ENCODE data around the gene ARL15. TPM values are rescaled to one million over a fixed set of nuclear protein-coding genes. Genes with fewer than 3 reads are reported as not detected.

ARL15 gene
- total RNA-seq, 1 donor, result 22.0 TPM

DNA sequence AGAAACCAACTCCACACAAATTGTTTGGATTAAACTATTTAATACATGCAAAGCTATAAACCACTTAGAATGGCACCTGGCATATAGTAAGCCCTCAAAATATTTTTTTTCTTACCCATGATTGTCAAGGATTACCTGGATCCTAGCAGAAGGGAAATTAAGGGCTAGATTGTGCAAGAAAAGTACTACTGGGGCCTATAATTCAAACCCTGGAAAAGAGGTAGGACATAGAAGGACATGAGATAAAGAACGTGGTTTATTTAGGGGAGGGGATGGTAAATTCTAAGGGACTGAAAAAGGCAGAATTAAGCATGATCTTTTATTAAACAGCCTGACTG, 14.9 kb upstream of the ARL15 start:
- H3K4me3 ChIP-seq (ENCODE audit: low read depth, low read length), result no peak overlapping the region
- no peak for DNase-seq (ENCODE audit: low read depth)
- TF ChIP-seq, protein P1, sequence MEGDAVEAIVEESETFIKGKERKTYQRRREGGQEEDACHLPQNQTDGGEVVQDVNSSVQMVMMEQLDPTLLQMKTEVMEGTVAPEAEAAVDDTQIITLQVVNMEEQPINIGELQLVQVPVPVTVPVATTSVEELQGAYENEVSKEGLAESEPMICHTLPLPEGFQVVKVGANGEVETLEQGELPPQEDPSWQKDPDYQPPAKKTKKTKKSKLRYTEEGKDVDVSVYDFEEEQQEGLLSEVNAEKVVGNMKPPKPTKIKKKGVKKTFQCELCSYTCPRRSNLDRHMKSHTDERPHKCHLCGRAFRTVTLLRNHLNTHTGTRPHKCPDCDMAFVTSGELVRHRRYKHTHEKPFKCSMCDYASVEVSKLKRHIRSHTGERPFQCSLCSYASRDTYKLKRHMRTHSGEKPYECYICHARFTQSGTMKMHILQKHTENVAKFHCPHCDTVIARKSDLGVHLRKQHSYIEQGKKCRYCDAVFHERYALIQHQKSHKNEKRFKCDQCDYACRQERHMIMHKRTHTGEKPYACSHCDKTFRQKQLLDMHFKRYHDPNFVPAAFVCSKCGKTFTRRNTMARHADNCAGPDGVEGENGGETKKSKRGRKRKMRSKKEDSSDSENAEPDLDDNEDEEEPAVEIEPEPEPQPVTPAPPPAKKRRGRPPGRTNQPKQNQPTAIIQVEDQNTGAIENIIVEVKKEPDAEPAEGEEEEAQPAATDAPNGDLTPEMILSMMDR (IDR thresholded peaks at IDR 0.05; ENCODE audit: insufficient read depth, low read length), result no peak

DNA sequence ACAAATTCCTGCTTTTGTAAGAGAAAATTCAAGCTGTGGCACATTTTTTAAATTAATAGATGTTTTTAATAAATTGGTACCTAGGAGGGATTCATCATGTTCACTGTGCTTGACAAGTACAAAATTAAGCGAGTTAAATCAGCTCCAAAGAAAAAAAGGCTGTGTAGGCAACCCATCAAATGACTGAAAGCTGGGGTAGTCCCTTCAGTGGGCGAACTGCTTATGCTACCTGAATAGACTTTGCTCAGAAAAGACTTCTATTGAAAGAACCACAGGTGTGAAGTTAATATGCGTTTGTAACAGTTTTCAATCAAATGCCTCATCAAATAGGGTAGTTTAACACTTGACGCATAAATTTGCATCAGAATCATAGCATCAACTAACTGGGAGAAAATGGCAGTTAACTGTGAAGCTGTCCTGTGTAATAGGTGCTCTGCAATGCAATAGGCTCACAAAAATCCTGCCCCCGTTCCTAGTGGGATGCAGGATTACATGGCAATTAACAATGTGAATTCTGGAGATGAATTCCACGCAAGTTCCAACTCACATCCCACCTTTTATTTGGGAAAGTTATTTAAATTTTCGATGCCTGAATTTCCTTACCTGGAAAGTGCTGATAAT, 14.4 kb upstream of the ARL15 start:
- TF ChIP-seq, protein P1 (IDR thresholded peaks at IDR 0.05; ENCODE audit: insufficient read depth, low read length), result no peak
- DNase-seq (ENCODE audit: low read depth), result no peak
- H3K4me3 ChIP-seq (ENCODE audit: low read depth, low read length), result no peak overlapping the region

DNA sequence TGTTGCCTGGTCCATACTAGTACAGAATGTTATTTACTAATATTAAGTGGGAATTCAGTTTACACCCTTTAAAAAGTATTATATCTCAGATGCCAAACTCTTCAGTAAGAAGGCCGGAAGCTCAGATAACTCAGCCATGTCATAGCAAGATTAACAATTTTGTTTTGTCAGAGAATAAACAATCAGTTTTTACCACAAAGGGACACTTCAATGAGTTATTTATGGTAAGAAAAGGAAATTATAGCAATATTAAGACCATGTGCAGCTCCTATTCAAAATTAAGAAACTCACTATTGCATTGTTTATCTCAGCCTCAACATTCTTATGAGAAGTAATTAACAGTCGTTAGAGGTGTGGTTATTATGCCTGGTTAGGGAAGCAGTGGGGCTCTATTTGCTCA, 13.1 kb upstream of the ARL15 start:
- TF ChIP-seq, protein P1 (IDR thresholded peaks at IDR 0.05; ENCODE audit: insufficient read depth, low read length), result no peak
- DNase-seq (ENCODE audit: low read depth), result no peak
- no peak overlapping the region for H3K4me3 ChIP-seq (ENCODE audit: low read depth, low read length)

DNA sequence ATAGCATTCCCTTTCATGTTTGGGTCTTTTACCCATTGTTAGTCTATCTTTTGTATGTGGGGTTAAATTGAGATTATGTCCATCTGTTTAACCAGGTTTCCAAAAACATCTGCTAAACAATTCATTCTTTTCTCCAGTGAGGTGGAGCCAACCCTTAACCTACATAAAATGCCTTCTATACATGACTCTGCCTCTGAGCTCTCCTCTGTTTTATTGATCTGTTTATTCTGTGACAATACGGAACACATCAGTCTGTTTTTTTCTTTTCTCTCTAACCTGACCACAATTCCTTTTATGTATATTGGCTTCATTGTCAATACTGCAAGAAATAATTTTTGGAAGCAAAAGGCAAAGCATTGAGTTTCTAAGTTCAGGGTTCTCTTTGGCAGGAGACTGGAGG, 9.9 kb upstream of the ARL15 start:
- no peak overlapping the region for H3K4me3 ChIP-seq (ENCODE audit: low read depth, low read length)
- TF ChIP-seq, protein P1 (IDR thresholded peaks at IDR 0.05; ENCODE audit: insufficient read depth, low read length), result no peak
- no peak for DNase-seq (ENCODE audit: low read depth)

DNA sequence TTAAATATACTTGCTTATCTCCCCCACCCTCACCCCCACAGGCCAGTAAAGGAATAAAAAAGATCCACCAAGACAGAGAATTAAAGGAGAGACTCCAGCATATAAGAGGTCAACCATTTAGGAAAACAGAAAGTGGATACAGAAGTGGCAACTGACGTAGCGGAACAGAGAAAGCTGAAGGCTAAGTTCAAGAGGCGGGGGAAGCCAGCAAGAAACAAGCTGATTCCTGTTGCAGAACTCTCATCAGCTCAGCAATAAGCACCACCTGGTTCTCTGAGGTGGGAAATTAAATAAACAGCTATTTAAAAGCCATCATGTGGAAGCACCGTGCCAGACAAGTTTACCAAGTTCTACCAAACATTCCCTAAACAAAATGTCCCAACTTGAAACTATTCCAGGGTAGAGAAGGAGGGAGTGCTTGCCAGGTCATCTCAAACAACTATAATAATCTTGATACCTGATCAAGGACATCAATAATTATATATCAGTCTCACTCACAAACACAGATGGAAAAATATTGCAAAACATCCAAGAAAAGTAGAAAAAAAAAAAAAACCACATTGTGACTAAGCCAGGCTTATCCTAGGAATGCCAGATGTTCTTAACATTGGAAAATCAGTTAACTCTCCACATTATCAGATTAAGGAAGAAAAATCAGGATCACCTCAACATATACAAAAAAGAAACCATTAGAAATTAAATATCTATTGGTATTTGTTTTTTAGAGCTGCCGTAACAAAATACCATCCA, 7.3 kb upstream of the ARL15 start:
- DNase-seq (ENCODE audit: low read depth), result peak; percentile 56

DNA sequence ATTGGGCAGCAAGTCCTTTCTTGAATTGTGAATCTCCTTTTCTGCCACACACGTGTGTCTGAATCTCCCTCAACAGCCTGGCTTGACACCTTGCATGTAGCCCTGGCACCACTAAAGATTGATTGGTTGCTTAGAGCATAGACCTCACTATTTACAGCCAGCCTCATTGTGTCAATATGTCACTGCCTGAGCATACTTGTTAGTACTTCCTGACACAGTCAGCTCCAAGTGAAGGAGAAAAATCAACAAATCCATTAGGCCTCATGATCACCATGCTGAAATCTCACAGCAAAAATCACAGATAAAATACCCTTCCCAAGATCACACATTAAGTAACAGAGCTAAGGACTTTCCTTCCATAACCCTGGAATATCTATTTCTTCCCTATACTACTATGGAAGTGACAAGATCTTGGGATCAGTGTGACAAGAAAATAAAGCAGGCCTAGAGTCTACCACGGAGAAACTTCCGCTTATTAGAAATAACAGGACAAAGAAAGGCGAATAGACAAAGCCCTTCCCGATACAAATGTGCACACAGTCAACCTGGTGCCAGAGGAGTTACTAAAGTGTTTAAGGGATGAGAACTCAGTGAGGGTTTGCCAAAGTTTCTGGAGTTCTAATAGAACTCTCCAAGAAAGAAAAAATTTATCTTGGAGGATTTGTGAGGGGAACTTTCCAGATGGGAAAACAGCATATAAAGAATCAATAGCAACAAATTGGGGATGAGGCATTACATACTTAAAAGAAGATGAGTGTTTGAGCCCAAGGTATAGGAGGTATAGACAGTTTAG, 5.6 kb upstream of the ARL15 start:
- no peak overlapping the region for H3K4me3 ChIP-seq (ENCODE audit: low read depth, low read length)
- DNase-seq (ENCODE audit: low read depth), result no peak
- TF ChIP-seq, protein P1 (IDR thresholded peaks at IDR 0.05; ENCODE audit: insufficient read depth, low read length), result no peak

More for the DNA sequence above, 7.3 kb upstream of the ARL15 start:
- TF ChIP-seq, protein P1 (IDR thresholded peaks at IDR 0.05; ENCODE audit: insufficient read depth, low read length), result no peak
- H3K4me3 ChIP-seq (ENCODE audit: low read depth, low read length), result no peak overlapping the region
